ENCODE results near the gene LCA5L.
A peak's percentile ranks its signal among the peaks of the same experiment; 100 is the strongest.
"Not testable (repeated sequence)": the region's sequence is repeated elsewhere in the genome, so short reads cannot be mapped to it uniquely, and the experiment has no call there.

Gene LCA5L

DNA sequence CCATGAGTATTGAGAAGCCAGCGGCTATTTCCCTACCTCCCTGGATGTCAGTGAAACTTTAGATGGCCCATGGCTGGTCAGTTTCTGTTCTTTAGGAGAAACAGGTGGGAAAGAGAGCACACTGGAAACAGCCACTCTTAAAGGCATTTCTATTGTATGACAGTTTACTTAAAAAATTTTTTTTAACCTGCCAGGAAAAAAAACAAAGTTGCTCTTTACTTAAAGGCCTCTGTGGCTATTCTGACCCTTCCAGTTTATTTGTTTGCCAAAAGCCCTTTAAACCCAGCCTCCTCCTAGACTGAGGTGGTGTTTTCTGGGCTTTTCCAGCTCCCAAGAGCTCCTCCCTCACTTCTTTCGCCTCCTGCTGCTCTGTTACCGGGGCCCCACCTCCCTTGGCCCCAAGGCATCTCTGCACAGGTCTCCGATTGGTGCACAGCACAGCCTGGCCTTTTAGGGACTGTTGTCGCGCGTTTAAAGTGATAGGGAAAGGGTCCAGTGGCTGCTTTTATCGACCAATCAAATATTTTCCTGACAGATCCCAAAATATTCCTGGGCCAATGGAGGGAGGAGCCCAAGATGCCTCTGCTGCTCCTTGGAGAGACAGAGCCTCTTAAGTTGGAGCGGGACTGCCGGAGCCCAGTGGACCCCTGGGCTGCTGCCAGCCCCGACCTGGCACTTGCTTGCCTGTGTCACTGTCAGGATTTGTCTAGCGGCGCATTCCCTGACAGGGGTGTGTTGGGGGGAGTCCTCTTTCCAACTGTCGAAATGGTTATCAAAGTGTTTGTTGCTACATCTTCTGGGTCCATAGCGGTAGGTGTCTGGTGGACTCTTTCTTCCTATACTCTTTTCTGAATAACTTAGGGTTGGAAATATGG is 6.0 kb upstream of the LCA5L start, which contains the start of gene SH3BGR:
Gene SH3BGR (plus strand): TSS at position 639 of the 875 bp plus-strand sequence. CDS start 127 bp downstream, at position 766.
- DNase-seq = no peak

GRCh38 chr21:39447264-39447663 is 1.7 kb upstream of the LCA5L start:
- no peak for DNase-seq

DNA sequence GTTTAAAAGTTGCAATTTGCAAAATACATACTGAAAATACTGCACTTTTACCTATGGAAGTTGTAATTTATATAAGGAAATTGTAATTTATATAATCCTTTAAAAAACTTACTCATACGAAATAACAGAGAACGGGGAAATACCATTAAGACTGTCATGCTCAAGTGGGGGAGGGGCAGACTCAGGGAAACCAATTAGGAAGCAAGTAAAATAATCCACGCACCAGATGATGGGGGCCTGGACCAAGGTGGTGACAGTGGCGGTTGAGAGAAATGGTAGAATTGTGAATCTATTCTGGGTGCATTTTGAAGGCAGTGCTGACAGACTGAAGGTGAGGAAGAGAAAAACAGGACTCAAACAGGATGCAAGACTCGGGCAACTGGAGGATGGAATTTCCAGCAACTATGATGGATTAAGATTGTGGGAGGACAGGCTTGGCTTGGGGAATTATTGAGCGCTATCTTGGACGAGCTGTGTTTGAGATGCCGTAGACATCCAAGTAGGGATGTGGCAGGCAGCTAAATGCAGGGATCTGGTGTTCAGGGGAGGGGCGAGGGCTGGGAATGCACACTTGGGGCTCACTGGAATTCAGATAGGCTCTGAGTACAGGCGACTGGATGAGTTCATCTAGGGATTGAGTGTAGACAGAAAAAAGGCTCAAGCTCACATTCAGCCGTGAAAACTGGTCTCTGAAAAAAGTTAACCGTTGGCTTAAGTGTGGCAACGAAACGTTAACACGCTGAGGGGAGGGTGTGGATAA is 977 bp downstream of the LCA5L start:
- peak in 1 of 2 experiments; percentile 18 for DNase-seq

DNA sequence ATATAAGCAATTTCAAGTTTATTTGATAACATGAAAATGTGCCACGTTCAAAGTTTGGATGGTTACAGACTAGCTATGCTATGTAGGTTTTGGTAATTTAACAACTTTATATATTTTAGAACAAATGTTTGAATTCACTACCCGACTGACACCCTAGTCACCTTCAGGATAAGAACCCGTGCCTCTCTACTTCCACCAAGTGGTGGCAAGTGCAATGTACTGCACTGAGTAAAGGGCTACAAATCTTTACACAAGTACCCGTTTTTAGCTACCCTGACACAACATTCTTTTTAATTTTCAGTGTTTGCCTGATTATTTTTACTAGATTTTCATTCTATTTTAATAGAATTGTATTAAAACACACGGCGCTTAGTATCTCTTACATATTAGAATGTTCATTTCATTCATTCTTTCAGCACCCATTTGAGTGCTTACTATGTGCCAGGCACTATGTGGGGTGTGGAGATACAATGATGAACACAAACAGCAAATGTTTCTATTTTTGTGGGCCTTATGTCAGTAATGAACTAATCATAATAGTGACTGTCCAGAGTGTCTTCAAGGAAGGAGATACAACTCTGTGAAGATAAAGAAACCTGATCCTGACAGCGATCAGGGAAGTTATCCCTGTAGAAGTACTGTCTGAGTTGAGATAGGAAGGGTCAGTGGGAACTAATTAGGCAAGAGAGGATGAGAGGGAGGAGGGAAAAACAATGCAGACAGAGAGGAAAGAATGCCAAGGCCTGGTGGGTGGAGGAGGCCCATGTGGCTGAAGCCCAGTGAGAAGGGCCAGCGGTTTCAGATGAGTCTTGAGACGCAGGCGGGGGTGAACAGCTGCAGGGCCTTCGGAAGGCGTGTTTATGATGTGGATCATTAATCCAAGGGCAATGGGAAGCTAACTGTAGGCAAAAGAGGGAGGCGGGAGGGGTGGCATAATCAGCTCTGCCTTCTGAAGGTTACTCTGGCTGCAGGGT is 3.8 kb downstream of the LCA5L start:
- peak; percentile 29 to 60 for DNase-seq

DNA sequence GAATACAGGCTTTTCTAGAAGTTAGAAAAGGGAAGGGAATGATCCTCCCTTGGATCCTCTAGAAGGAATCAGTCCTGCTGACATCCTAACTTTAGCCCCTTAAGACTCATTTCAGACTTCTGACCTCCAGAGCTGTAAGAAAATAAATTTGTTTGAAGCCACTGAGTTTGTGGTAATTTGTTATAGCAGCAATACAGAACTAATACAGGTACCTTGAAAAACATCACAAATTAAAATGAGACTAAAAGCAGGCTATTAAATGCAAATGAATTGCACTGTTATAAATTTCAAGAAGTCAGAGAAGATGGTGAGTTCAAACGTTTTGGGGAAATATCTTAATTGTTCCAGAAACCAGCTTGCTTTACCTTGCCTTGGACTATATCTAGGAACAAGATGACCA is 6.3 kb downstream of the LCA5L start:
- no peak for DNase-seq

- no peak for DNase-seq
Observed at GRCh38 chr21:39434950-39435349, 10.6 kb downstream of the LCA5L start.

DNA sequence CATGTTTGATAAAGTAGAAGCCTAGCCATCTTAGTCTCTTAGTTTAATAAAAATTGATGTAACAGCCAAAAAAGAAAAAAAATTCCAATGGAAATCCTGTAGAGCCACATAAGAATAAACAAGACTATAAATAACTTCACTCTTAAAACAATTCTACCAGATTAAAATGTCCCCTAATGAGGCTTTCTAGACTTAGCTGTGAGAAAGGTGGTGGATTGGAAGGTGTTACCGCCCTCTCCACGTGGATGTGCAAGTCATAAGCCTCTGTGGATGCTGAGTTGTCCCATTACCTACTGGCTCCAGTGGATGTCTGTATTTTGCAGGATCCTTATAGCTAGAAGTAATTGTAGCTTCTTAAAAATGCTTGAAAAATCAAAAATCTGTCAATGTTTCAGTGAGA is 14.6 kb downstream of the LCA5L start:
- DNase-seq = no peak

DNA sequence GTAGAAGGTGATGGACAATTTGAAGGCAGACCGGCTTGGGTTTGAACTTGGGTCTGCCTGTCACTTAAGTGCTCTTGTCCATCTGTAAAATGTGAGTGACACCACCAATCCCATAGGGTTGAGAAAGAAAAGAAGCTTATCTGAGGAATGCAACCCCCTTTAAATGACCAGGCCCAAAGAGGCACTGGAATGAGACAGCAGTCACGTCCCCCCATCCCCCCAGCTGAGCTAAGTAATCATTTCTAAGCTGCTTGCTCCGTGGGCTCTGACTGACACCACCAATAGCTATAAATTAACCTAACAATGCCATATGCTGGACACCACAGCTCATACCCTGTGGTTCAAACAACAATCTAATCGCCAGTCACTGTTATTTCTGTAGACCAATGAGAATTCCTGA is 15.1 kb downstream of the LCA5L start:
- no peak for DNase-seq

DNA sequence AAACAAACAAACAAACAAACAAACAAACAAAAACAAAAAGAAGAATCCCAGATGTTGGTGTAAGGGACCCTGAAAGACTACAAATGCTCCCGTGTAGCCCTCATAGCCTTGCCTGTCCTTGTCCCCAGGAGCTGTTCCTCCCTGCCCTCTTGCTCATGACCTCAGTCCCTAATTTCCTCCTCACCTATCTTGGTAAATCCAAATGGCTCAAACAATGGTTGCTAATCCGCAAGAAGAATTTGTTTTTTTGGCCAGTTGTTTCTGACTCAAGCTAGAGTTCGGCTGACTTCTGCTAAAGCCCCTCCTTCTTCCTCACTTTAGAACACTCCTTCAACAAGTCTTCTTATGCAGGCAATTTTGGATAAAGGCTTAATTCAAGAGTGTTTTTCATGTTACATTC is 15.6 kb downstream of the LCA5L start:
- no peak for DNase-seq

DNA sequence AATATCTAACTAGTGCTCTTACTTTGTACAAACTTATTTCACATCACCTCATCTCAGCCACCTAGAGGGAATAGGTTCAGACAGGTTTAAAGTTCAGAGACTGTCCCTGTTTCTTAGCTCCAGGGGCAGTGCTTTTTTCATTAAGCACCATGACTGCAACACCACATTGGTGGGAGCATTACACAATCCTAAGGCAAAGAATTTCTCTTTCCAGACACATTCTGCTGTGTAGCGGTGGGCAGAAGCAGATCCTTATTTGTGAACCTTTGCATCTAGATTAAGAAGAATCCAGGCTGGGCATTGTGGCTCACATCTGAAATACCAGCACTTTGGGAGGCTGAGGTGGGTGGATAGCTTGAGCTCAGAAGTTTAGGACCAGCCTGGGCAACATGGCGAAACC is 16.1 kb downstream of the LCA5L start:
- no peak for DNase-seq

GRCh38 chr21:39422527-39423241 is 22.9 kb downstream of the LCA5L start:
- DNase-seq = peak; percentile 14 to 35

GRCh38 chr21:39419204-39419603 is 26.4 kb downstream of the LCA5L start:
- not testable (repeated sequence) for DNase-seq

GRCh38 chr21:39406065-39406464 is 39.5 kb downstream of the LCA5L start:
- no peak for DNase-seq

- no peak for DNase-seq
Observed at GRCh38 chr21:39400173-39400572, 45.4 kb downstream of the LCA5L start.

DNA sequence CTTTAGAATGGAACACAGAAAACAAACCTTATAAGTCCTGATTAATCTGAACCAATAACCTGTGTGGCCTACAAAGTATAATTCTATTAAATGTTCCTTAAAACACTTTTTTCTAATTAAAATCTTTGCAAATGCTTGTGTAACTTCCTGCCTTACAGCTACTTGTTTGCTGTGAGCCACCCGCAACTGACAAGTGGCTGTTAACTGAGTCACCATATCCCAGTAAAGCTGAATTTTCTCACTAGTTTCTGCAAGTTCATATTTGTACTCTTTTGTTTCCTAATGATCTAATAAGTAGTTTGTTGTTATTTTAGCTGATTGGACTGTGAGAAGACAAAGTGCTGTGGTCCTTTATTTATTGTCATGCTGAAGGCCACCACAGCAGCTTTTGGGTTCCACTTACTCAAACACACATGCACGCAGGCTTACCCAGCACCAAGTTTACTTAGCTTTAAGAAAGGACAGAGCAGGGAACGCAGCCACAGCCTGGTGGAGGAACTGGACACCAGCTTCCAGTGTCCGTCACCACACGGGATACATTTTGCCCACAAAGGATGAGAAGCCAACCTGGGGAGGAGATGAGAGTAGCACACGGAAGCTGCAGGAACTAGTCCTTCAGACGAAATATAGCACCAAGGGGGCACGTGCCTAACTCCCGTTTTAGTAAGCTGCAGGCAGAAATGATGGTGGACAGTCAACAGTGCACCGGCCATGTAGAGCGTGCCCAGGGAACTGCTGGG is 47.8 kb downstream of the LCA5L start:
- no peak for DNase-seq

DNA sequence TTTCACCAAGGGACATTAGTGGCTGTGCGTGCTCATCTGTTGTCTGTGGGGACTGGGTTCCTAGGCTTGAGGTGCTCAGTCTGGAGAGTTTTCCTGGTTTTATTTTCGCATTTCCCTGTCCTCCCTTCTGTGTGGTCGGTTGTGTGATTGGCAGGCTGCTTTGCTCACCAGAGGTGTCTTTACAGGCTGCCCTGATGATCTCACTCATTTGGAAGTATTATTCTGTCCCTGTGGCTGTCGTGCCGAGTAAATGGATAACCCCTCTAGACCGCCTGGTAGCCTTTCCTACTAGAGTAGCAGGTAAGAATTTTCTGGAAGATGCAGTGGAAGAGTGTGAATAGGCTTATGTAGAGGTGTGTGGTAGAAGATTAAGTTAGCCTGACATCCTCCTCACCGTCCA is 52.6 kb downstream of the LCA5L start:
- no peak for DNase-seq

GRCh38 chr21:39390212-39390765 is 55.3 kb downstream of the LCA5L start:
- DNase-seq = no peak

GRCh38 chr21:39388811-39389155 is 56.8 kb downstream of the LCA5L start:
- DNase-seq = no peak

DNA sequence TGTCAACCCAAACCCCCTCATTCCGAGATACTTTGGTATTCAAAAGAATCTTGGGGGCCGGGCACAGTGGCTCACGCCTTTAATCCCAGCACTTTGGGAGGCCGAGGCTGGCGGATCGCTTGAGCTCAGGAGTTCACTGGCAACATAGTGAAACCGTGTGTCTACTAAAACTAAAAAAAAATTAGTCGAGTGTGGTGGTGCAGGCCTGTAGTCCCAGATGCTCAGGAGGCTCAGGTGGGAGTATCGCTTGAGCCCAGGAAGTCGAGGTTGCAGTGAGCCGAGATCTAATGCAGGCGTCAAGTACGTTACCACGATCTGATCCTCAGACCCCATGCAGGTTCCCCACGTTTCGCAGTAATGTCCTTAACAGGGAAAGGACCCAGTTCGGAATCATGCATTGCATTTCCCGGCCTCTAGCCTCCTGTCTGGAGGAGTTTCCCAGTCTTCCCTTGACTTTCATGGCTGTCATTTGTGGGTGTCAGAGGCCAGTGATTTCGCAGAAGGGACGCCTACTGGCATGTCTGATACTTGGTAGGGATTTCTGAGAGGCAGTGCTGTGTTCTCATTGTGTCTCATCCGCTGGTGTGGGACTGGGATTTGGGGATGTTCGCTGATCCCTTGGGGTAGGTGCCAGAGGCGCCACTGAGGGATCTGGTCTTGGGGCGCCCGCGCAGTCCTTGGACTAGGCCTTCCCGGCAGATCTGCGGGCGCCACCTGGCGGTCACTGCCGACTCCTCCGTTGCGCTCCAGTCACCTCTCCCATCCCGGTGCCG is 57.4 kb downstream of the LCA5L start:
- peak; percentile 17 to 90 for DNase-seq

DNA sequence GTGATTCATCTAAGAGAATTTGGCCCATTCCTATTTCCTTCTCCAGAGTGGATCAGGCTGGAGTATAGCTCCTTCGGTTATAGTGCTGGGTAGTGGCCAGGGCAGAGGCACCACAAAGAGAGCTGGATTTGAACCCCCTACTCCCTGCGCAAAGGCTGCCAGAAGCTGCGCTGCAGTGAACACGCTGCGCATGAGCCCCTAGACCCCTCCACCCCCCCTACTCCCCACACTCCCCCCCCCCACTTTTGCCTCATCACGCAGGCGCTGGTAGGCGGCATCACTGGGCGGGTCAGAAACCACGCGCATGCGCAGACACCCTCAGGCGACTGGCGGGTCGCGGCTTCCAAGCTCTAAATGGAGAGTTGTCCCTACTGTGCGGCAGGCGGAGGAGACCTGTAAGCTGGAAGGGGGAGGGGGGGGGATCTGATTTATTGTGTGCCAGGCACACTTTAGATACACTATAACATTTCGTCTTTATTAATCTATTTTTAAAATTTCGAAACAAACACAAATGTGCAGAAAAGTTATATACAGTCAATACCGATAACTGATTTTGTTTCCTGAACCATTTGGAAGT is 58.0 kb downstream of the LCA5L start:
- peak; percentile 67 to 95 for DNase-seq

Measured in NCI-H526 (cell line).